Activated CD4-positive, CD25-positive, alpha-beta regulatory T cell treated with anti-CD3 and anti-CD28 coated beads, Interleukin-2, amount 50 U/mL, for 16 hours (primary cell): ENCODE results near the gene M1AP.

Source experiments
- DNase-seq: peaks from one replicate; pipeline ENCODE4 v3.0.0-alpha.2; 2020; ENCODE audit warnings: low read depth, low spot score

The M1AP gene, protein sequence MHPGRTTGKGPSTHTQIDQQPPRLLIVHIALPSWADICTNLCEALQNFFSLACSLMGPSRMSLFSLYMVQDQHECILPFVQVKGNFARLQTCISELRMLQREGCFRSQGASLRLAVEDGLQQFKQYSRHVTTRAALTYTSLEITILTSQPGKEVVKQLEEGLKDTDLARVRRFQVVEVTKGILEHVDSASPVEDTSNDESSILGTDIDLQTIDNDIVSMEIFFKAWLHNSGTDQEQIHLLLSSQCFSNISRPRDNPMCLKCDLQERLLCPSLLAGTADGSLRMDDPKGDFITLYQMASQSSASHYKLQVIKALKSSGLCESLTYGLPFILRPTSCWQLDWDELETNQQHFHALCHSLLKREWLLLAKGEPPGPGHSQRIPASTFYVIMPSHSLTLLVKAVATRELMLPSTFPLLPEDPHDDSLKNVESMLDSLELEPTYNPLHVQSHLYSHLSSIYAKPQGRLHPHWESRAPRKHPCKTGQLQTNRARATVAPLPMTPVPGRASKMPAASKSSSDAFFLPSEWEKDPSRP

DNA sequence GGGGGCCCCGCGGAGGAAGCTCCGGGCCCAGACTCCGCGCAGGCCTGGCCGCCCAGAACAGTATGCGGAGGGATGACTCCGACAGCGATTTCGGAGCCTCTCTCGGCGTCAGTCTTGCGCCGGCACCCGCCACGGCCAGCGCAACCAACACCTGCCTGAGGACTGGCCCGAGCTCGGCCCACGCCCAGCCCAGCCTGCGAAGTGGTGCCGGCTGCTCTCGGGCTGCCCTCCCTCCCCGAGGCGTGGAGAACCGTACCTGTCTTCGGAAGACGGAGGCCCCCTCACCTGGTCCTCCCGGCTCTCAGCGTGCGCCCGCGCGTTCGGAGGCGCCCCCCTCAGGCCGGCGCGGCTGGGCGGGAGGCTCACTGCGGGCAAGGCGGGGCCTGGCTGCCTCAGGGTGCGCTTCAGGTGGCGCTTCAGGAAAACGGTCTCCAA lies at the start of gene M1AP:
M1AP (minus strand) TSS at position 322 of the 435 bp plus-strand sequence. CDS start 8,055 bp downstream, outside the sequence.
- DNase-seq, result no peak

DNA sequence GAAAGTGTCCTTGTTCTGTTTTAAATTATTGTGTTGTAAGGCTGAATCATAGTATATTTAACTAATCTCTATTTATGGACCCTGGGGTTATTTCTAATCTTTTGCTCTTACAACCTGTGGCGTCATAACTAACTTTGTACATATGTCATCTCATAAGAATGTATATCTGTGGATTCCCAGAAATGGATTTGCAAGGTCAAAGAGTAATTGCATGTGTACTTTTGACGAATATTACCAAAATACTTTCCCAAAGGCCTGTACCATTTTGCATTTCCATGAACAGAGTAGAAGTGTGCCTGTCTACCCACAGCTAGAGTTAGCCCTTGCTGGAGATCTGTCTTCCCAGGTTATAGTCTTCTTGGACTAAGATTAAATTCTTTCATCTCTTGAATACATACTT lies 48.7 kb upstream of the M1AP start:
- no peak for DNase-seq

DNA sequence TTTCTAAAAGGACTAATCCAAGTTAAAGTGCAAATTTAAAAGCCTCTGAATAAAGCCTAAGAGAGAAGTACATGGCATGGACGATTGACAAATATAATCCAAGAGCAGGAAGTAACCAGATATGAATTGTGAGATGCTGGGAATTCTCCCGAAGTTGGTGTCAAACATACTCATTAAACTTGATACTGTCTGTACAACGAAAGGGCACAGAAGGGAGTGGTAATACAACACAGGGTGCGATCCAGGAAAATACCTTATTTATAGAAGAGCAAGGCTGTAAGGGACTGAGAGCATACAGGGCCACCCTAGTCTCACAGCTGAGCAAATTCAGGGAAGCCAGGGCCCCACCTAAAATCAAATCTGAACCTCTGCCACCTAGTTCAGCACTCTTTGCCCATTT lies 47.5 kb upstream of the M1AP start:
- no peak for DNase-seq

DNA sequence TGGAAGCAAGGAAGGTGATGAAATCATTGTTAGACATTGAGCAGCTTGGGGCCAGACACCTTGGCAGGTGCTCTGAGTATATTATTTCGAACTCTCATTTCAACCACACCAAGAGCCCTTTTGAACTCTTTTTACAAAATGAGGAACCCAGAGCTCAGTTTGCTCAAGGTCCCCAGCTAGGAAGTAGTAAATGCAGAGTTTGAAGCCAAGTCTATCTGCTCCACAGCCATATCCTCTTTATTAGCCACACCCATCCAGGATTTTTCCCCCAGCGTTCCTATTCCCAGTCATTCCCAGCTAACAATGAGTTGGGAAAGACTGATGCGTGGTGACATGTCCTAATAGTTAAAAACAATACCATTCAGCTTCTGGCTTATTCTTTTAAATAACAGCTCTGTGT lies 46.2 kb upstream of the M1AP start:
- DNase-seq, result no peak

DNA sequence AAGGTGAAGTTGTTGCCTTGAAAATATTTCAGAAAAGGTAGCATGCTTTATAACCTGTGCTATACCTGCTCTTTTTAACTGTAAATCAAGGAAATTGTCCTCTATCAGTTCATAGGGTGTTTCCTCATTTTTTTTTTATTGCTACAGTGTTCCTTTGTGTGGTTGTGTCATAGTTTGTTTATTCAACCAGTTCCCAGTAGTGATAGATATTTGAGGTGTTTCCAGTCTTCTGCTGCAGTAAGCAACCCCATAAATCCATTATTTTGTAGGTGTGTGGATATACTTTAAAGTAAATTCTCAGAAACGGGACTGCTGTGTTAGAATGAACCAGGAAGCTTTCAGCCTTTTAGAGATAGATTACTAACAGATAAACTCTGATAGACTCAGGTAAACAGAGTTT lies 45.5 kb upstream of the M1AP start:
- no peak for DNase-seq

DNA sequence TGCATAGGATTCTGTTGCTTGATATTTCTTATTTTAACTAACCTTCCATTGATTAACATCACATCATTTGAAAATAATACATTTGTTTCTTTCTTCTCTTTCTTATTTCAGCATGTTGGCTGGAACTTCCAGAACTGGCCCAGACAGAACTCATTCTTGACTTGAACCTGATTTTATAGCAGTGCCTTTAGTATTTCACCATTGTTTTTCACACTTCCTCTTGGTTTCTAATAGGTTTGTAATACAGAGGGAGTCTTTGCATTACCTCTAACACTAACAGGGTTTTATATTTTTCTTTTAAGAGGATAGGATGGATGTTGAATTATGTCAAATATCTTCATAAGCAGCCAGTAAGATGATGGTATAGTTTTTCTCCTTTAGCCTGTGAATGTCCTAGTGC lies 45.1 kb upstream of the M1AP start:
- DNase-seq, result no peak

DNA sequence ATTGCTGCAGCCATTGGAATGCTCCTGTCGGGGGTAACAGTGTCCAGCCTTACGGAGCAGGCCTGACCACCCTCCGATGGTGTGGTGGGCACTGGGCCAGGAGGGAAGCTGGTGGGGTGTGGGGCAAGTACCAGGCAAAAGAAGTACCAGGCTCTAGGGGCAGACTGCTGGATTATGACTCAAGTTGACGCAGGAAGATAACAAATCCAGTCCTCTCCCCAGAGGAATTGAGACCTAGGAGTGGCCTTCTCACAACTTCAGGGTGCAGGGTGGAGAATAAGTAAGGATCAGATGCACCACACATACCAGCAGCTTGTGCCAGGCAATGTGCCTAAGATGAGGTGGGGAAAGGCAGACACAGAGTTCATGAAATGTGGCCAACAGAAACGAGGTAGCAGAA lies 43.8 kb upstream of the M1AP start:
- no peak for DNase-seq

DNA sequence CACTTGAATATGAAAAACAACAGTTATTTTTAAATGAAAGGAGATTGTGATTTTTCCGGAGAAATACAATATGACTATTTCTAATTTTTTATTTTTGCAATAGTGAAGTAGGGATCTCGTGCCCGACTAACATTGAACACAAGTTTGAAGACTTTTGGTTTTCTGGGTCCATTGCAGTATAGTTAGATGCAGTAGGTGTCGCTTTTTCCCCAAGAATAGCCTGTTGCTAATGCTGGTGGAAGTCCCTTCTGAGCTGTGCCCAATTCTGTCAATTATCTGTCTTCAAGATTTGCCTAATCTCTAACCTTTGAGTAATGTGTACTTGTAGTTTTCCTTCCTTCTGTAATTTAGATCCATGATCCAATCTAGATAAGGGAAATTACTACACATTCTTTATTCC lies 42.4 kb upstream of the M1AP start:
- no peak for DNase-seq

DNA sequence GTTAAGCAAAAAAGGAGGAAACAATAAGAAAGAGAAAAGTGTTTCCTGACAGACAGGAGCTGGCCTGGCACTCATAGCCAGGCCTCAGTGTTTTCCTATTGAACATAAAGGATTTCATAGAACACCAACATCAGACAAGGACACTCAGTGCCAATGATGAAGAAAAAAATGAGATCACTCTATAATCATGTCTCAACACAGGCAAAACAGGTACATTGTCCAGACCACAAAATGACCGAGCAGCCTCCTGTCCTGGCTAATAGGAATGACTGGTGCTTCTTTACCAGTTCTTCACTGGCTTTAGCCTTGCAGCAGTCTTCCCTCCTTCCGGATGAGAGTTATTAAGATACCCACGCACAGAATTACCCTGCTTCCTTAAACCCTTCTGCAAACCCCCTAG lies 41.5 kb upstream of the M1AP start:
- no peak for DNase-seq

DNA sequence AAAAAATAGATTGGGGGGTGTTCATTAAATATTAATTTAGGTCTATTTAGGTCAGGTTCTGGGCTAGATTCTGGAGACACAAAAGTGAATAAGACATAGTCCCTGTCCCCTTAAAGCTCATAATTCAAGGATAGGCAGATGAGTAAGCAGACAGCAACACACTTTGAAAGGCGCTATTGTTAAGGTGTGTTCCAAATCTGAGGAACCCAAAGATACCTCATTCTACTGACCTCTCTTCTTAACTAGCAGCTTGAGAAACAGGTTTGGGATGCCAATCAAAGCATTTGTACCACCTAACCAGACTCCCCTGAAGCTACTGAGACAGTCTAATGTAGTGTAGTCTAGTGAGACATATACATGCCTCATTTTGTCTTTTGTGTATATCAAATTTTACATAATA lies 40.8 kb upstream of the M1AP start:
- DNase-seq, result no peak

DNA sequence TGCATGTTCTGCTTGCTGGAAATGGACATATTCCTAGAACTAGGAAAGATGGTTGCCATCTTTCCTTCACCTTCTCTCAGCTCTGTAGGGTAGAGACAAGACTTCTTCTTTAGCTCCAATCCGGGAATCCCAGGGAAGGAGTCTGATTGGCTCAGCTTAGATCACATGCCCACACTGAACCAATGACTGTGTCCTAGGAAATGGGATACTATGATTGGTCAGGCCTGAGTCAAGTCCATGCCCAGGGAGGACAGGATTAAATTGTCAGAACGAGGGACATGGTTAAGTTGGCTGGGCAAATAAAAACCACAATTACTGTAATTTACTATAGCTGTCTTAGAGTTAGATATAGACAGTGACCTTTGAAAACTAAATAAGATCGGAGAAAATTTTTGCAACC lies 37.3 kb upstream of the M1AP start:
- no peak for DNase-seq

DNA sequence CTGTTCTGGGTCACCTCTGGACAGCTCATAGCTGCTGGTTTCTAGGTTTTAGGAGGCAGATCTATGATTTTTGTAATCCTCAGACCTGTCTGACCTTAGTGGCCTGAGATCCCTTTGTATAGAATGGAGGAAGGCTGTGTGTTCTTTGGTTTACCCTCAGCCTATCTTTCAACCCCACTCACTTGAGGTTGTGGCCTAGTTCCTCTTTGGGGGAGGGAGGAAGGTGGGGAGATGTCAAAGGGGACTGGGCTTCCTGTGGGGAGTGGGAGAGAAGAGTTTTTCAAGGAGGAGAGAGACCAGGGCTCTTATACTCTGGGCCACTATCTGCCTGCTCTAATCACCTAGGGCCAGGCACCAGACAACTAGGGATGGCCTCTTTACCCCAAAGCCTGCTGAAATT lies 34.4 kb upstream of the M1AP start:
- no peak for DNase-seq

DNA sequence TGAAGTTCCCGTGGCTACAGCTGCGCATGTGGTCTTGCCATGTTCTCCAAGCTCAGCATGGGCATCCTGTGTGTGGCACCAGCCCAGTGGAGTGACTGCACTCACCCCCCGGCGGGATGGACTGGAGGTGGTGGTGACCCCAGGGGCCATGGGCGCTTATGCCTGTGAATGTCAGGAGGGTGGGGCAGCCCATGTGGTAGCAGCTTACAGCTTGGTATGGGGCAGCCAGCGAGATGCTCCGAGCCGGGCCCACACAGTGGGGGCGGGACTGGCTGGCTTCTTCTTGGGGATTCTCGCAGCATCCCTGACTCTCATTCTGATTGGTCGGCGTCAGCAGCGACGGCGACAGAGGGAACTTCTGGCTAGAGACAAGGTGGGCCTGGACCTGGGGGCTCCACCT lies 31.5 kb upstream of the M1AP start:
- no peak for DNase-seq

DNA sequence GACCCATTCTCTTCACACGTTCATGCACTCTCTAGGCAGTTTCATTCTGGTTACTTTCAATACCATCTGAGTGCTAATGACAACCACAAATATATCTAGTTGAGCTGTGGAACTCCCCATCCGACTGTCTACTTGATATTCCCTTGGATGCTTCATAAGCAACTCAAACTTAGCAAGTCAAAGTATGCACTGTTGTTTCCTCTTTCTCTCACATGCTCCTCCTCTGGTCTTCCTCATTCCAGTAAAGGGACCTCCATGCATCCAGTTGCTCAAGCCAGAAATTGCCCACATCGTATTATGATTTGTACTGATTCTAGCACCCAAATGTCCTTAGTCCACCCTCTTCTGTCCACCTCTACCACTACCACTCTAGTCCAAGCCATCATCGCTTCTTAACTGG lies 28.2 kb upstream of the M1AP start:
- DNase-seq, result no peak

DNA sequence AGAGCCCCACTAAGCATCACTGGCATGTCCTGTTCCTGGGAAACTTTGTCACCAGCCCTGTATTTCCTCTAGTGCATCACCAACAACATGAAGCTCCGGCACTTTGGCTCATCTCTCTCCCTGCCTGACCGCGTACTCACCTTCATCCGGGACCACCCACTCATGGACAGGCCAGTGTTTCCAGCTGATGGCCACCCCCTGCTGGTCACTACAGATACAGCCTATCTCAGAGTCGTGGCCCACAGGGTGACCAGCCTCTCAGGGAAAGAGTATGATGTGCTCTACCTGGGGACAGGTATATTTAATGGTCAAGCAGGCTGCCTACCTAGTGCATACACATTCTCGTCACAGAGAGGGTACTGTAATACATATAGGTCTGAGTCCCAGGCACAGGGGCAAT lies 27.0 kb upstream of the M1AP start:
- DNase-seq, result no peak

DNA sequence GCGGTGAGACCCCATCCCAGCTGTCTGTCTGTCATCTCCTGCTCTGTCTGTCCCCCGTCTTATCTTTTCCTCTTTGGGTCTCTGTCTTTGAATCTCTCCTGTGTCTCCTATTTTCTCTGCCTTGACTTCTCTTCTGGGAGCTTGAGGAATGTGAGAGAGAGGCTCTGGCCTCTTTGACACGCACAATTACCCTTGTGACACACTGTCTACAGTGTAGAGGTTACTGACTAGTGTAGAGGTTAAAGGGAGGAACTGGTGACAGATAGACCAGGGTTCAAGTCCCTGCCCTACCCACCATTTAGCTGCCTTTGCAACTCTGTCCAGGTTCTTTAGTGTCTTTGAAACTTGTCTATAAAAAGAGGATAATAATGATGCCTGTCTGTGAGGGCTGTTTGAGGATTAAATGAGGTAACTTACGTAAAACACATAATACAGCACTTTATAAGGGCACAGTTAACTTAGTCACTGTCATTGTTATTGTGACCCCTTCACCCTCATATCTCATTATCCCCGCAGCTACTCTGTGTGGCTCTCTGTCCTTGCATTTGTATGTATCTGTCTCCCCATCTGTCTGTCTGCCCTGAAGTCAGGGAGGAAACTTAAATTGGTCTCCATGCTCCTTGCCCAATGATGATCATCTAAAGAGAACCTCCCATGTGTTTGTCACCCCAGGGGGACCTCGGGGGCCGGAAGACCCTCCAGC lies 25.8 kb upstream of the M1AP start:
- DNase-seq, result no peak

DNA sequence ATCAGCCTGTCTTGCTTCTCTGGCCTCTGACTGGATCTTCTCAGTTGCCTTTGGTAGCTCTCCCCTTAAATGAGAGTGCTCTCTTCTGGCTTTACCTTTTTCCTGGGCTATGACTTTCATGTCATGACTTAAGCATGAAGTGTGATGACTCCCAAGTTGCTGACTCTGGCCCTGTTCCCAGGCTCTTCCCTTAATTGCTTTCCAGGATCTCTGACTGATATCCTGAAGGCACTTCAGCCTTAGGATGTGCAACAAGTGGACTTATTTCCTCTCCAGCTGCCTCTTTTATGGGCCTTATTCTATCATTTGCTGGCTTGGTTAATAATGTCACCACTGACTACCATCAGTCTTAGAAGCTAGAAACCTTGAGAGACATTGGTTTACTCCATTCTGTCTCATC lies 23.3 kb upstream of the M1AP start:
- no peak for DNase-seq

DNA sequence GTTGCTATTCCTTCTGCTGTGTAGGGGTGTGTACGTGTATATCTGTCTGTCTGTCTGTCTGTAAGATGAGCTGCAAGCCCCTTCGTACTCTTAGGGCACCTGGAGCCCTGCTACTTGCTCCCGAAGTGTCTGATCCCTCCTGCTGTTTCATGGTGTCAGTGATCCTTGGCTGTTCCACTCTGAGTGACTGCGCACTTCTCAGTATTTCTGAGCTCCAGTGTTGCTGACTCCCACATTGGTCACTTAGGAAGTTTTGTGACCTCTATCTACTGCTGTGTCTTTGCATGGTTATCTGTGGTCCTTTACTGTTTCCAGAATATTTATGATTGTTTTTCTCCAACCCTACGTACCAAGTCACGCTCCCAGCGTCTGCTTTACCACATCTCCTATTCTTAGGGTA lies 22.1 kb upstream of the M1AP start:
- DNase-seq, result no peak

DNA sequence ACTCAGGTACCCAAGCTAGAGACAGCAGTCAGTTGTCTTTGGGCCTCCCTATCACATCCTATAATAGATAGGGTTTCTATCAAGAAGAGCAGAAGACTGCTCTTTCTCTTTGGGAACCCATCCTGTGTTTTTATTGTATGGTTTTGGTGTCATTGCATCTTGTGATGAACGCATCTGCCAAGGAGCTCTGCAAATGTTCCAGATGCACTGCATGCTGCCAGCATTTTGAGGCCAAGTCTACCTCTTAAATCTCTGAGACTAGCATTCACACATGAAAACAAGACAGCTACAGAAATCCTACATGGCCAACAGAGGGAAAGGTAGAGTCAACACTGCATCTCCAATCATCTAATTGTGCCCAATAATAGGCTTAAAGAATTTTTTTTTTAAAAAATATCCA lies 20.0 kb upstream of the M1AP start:
- DNase-seq, result no peak

DNA sequence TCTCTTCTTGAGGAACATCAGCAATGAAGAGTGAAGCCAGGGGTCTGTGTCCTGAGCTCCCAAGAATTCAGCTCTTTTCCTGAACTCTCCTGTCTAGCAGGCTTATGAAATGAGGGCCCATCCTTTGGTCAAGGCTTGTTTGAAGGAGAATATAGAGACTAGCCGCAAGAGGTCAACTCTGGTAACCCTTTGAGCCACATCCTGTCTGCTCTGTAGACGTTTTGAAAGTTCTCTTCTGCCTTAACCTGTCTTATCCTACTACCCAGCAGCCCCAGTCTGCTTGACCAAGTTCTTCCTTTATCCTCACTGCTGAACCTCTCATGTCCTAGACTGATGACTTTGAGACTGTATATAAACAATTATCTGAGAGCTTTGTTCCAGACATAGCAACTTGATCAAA lies 11.3 kb upstream of the M1AP start:
- DNase-seq, result no peak

DNA sequence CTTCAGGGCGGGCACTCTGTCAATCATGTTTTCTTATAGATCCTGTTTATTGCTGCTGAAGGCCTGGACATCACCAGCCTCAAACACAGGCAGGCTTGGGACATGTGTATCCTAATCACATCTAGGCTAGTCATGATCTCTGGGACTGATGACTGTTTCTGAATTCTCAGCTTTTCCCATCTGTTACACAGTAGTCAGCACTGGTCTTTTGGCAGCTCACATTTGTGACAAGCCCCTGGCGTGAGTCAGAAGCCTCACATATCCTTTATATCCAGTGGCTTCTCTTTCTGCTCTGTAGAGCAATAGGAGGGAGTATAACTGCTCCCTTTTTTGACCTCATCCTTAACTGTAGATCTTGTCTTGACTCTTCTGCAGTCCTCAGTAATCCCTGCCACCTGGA lies 10.4 kb upstream of the M1AP start:
- DNase-seq, result no peak

DNA sequence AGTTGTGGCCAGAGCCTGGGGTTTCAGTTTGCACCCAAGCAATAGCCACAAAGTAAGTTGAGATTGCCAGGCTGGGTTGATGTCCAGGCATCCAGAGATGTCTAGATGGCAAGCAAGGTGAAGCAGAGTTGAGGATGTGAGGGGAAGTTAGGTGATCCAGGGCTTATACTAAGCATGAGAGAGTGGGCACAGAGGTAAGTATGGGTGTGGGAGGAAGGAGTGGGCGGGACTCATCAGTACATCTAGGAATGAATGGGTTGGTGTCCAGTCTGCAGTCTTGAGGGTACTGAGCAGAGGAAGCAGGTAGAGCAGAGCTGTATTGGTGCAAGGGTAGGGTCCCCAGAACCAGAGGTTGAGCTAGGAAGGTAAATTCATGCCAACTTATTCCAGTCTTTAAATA lies 7.4 kb upstream of the M1AP start:
- DNase-seq, result no peak
